Glutamatergic neuron (in vitro differentiated cells): ENCODE data around the gene IL20RA. TPM values are rescaled to one million over a fixed set of nuclear protein-coding genes. Genes with fewer than 3 reads are reported as not detected.
A peak's percentile ranks its signal among the peaks of the same experiment; 100 is the strongest.

Experiments used
- DNase-seq: peaks from one replicate; pipeline ENCODE4 v3.0.0; 2022
- H3K27ac Mint-ChIP-seq: one replicate; pipeline ENCODE4 v1.8.0; 2020; ENCODE audit warnings: mild to moderate bottlenecking, mixed read lengths, inconsistent platforms; ENCODE audit not compliant: unreplicated experiment
- H3K27me3 Mint-ChIP-seq: one replicate; pipeline ENCODE4 v1.8.0; 2020; ENCODE audit warnings: mild to moderate bottlenecking, moderate library complexity, mixed read lengths, inconsistent platforms; ENCODE audit not compliant: unreplicated experiment
- H3K36me3 Mint-ChIP-seq: one replicate; pipeline ENCODE4 v1.8.0; 2020; ENCODE audit warnings: mild to moderate bottlenecking, mixed read lengths, inconsistent platforms; ENCODE audit not compliant: unreplicated experiment
- H3K4me1 Mint-ChIP-seq: one replicate; pipeline ENCODE4 v1.8.0; 2020; ENCODE audit warnings: mild to moderate bottlenecking, low read depth, mixed read lengths, inconsistent platforms; ENCODE audit not compliant: unreplicated experiment
- H3K4me3 Mint-ChIP-seq: one replicate; pipeline ENCODE4 v1.8.0; 2020; ENCODE audit warnings: mild to moderate bottlenecking, mixed read lengths, inconsistent platforms; ENCODE audit not compliant: unreplicated experiment
- H3K9me3 Mint-ChIP-seq: one replicate; pipeline ENCODE4 v1.8.0; 2020; ENCODE audit warnings: mild to moderate bottlenecking, moderate library complexity, mixed read lengths, inconsistent platforms; ENCODE audit not compliant: unreplicated experiment
- CTCF ChIP-seq: fragments of 200-600 bp; sonication (generic); IDR thresholded peaks from one replicate; pipeline ENCODE4 v1.5.0; 2021; ENCODE audit not compliant: partially characterized antibody, unreplicated experiment
- total RNA-seq: library from RNA; stranded (reverse); fragmentation: NEBNext Ultra II Directional; extraction: Animal tissue kit (Norgen Biotek cat#: 25700); gene quantifications from one replicate; pipeline ENCODE4 v1.2.1, GENCODE V29; 2021; ENCODE audit not compliant: unreplicated experiment

The IL20RA gene
- total RNA-seq, 1 donor from 2014 or later, result not detected

GRCh38 chr6:137043710-137044365, 927 bp downstream of the IL20RA start:
- TF ChIP-seq CTCF, result no peak
- no peak for DNase-seq
- H3K27me3 Mint-ChIP-seq, result peaks cover 10% of the 10 kb centered on the region
- H3K9me3 Mint-ChIP-seq, result peaks cover 1% of the 10 kb centered on the region
- H3K4me3 Mint-ChIP-seq, result peak overlapping the region; percentile 72
- H3K36me3 Mint-ChIP-seq, result peaks cover 9% of the 10 kb centered on the region
- no peaks in the 10 kb centered on the region for H3K4me1 Mint-ChIP-seq
- no peak overlapping the region for H3K27ac Mint-ChIP-seq

- peak; percentile 17 for TF ChIP-seq CTCF
- peaks cover 9% of the 10 kb centered on the region for H3K27me3 Mint-ChIP-seq
These were observed 4.4 kb downstream of the IL20RA start for GRCh38 chr6:137040393-137040792.

GRCh38 chr6:137039010-137039409, 5.8 kb downstream of the IL20RA start:
- Mint-ChIP-seq H3K27ac (no peak overlapping the region), H3K4me1 (no peaks in the 10 kb centered on the region), H3K9me3 (no peaks in the 10 kb centered on the region), H3K27me3 (peaks cover 6% of the 10 kb centered on the region), H3K4me3 (no peak overlapping the region), H3K36me3 (peaks cover 9% of the 10 kb centered on the region)
- TF ChIP-seq CTCF, result no peak
- no peak for DNase-seq

More at GRCh38 chr6:137040393-137040792, 4.4 kb downstream of the IL20RA start:
- Mint-ChIP-seq H3K9me3 (no peaks in the 10 kb centered on the region), H3K4me1 (no peaks in the 10 kb centered on the region), H3K27ac (no peak overlapping the region), H3K36me3 (peaks cover 9% of the 10 kb centered on the region), H3K4me3 (no peak overlapping the region)
- no peak for DNase-seq

DNA sequence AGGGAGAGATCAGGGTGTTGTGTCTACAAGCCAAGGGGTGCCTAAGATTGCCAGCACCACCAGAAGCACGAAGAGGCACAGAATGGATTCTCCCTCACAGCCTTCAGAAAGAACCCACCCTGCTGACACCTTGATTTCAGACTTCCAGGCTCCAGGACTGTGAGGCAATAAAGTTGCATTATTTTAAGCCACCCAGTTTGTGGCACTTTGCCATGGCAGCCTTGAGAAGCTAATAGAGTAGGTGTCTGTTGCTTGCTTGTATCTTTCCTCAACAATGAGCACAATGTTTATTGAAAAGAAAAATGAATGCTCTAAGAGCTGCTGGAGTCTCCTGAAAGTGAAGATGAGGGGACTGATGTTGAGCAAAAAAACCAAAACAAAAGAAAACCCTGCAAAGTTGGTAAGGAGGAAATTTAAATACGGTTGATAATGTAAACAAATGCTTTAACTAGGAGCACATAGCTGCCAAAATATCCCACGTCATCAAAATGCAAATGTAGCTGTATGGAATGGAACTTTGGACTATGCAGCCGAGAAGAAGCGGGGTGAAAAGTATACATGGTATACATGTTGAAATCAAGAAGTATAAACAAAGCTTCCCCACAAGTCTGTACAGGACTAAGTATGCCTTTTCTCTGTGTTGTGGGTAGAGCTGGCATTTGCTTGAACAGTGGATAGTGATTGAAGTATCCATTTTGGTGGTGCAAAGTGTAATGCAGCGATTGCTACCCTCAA, 8.0 kb downstream of the IL20RA start:
- Mint-ChIP-seq H3K4me1 (no peaks in the 10 kb centered on the region), H3K4me3 (no peak overlapping the region), H3K9me3 (peaks cover 2% of the 10 kb centered on the region), H3K27me3 (peaks cover 4% of the 10 kb centered on the region), H3K36me3 (peaks cover 9% of the 10 kb centered on the region), H3K27ac (no peak overlapping the region)
- no peak for DNase-seq
- no peak for TF ChIP-seq CTCF

DNA sequence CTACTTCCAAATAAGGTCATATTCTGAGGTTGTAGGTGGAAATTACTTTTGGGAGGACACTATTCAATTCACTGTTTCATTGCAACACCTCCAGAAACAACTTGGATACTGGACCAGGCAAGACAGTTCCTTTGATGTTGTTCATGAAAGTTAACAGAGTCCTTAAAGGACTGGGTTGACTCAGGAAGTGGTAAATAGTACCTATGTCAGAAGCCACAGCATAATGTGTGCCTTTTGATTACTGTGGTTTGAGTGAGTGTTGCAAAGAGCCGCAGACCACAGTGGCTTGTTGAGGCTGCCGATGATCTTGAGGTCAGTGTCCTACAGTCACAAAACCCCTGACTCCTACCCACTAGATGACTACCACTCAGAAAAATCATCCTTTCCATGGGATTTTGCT, 10.9 kb downstream of the IL20RA start:
- Mint-ChIP-seq H3K9me3 (peaks cover 2% of the 10 kb centered on the region), H3K4me1 (no peaks in the 10 kb centered on the region), H3K27ac (no peak overlapping the region), H3K36me3 (no peaks in the 10 kb centered on the region), H3K4me3 (no peak overlapping the region), H3K27me3 (peaks cover 2% of the 10 kb centered on the region)
- DNase-seq, result no peak
- TF ChIP-seq CTCF, result no peak
